ENCODE results near the gene AFP. TPM values are rescaled to one million over a fixed set of nuclear protein-coding genes. Genes with fewer than 3 reads are reported as not detected.

The AFP gene
- polyA plus RNA-seq, 1 experiment, result 0.23 TPM

- no peak for TF ChIP-seq CTCF (IDR thresholded peaks at IDR 0.05; ENCODE audit: insufficient read depth, low read depth, low read length)
- Histone ChIP-seq H3K36me3 (ENCODE audit: control insufficient read depth, insufficient read depth, low read length) (no peaks in the 10 kb centered on the region), H3K27me3 (ENCODE audit: control insufficient read depth, insufficient read depth, low read length) (no peaks in the 10 kb centered on the region), H3K4me3 (ENCODE audit: low read depth, low read length) (no peak overlapping the region)
- ChIA-PET CTCF (no interaction called here), POLR2A (no interaction called here)
- DNase-seq (ENCODE audit: low read depth), result no peak
Measured at GRCh38 chr4:73486497-73486896, 50.5 kb downstream of the AFP start.

GRCh38 chr4:73487233-73487632, 51.2 kb downstream of the AFP start:
- CTCF ChIA-PET, result no interaction called here
- POLR2A ChIA-PET, result no interaction called here
- H3K36me3 ChIP-seq (ENCODE audit: control insufficient read depth, insufficient read depth, low read length), result no peaks in the 10 kb centered on the region
- no peak for DNase-seq (ENCODE audit: low read depth)
- no peak overlapping the region for H3K4me3 ChIP-seq (ENCODE audit: low read depth, low read length)
- H3K27me3 ChIP-seq (ENCODE audit: control insufficient read depth, insufficient read depth, low read length), result no peaks in the 10 kb centered on the region
- TF ChIP-seq CTCF (IDR thresholded peaks at IDR 0.05; ENCODE audit: insufficient read depth, low read depth, low read length), result no peak

GRCh38 chr4:73499996-73500765, 64.2 kb downstream of the AFP start:
- Histone ChIP-seq H3K36me3 (ENCODE audit: control insufficient read depth, insufficient read depth, low read length) (no peaks in the 10 kb centered on the region), H3K4me3 (ENCODE audit: low read depth, low read length) (no peak overlapping the region), H3K27me3 (ENCODE audit: control insufficient read depth, insufficient read depth, low read length) (no peaks in the 10 kb centered on the region)
- POLR2A ChIA-PET, result no interaction called here
- TF ChIP-seq CTCF (IDR thresholded peaks at IDR 0.05; ENCODE audit: insufficient read depth, low read depth, low read length), result no peak
- CTCF ChIA-PET, result interaction anchor here (2.6 kb wide), 1 partner anchor 74 kb away, joined by 6 read pairs; no protein-coding TSS in a partner anchor
- no peak for DNase-seq (ENCODE audit: low read depth)

GRCh38 chr4:73501664-73502265, 65.7 kb downstream of the AFP start:
- H3K36me3 ChIP-seq (ENCODE audit: control insufficient read depth, insufficient read depth, low read length), result no peaks in the 10 kb centered on the region
- ChIA-PET CTCF (interaction anchor here (2.6 kb wide), 1 partner anchor 72 kb away, joined by 6 read pairs; no protein-coding TSS in a partner anchor), POLR2A (no interaction called here)
- H3K27me3 ChIP-seq (ENCODE audit: control insufficient read depth, insufficient read depth, low read length), result no peaks in the 10 kb centered on the region
- no peak overlapping the region for H3K4me3 ChIP-seq (ENCODE audit: low read depth, low read length)
- DNase-seq (ENCODE audit: low read depth), result no peak
- no peak for TF ChIP-seq CTCF (IDR thresholded peaks at IDR 0.05; ENCODE audit: insufficient read depth, low read depth, low read length)

GRCh38 chr4:73505567-73505966, 69.5 kb downstream of the AFP start:
- no peaks in the 10 kb centered on the region; the same call in 1 of the 2 replicates for H3K27me3 ChIP-seq (ENCODE audit: control insufficient read depth, insufficient read depth, low read length)
- CTCF ChIA-PET, result no interaction called here
- TF ChIP-seq CTCF (IDR thresholded peaks at IDR 0.05; ENCODE audit: insufficient read depth, low read depth, low read length), result no peak
- no peak for DNase-seq (ENCODE audit: low read depth)
- H3K36me3 ChIP-seq (ENCODE audit: control insufficient read depth, insufficient read depth, low read length), result no peaks in the 10 kb centered on the region
- POLR2A ChIA-PET, result no interaction called here
- no peak overlapping the region for H3K4me3 ChIP-seq (ENCODE audit: low read depth, low read length)

Other genes with a start within 250 kb of the AFP start
- 39.6 and 50.4 TPM in 2 replicates for gene ANKRD17, start 177.4 kb upstream of the AFP start, polyA plus RNA-seq (2011; rRNA removed)
- gene ALB, start 31.9 kb upstream of the AFP start, polyA plus RNA-seq (2011; rRNA removed), result not detected in 2 replicates
- not detected in 2 replicates for gene AFM, start 45.5 kb downstream of the AFP start, polyA plus RNA-seq (2011; rRNA removed)
- gene RASSF6, start 184.2 kb downstream of the AFP start, polyA plus RNA-seq (2011; rRNA removed), result not detected in 2 replicates